Neuronal stem cell (in vitro differentiated cells): ENCODE measurements around the gene CGB1.
"Not testable (repeated sequence)": the region's sequence is repeated elsewhere in the genome, so short reads cannot be mapped to it uniquely, and the experiment has no call there.

Experiments
- DNase-seq: peaks from one replicate; pipeline ENCODE4 v3.0.0-alpha.2; 2013; ENCODE audit warnings: low spot score
- H2AFZ ChIP-seq: one replicate; pipeline ENCODE4 v1.6.1; 2013; ENCODE audit warnings: mild to moderate bottlenecking, low read length, inconsistent platforms
- H2AK5ac ChIP-seq: 2 replicates; pipeline ENCODE4 v1.6.1; 2013; ENCODE audit warnings: low read depth, mild to moderate bottlenecking, inconsistent platforms, low read length, moderate library complexity, mixed read lengths
- H2BK120ac ChIP-seq: 2 replicates; pipeline ENCODE4 v1.6.1; 2013; ENCODE audit warnings: low read depth, mild to moderate bottlenecking, inconsistent platforms, low read length, moderate library complexity, mixed read lengths
- H2BK12ac ChIP-seq: one replicate; pipeline ENCODE4 v1.6.1; 2013; ENCODE audit warnings: low read length, inconsistent platforms
- H2BK15ac ChIP-seq: 2 replicates; pipeline ENCODE4 v1.6.1; 2013; ENCODE audit warnings: mild to moderate bottlenecking, low read length, inconsistent platforms, mixed read lengths
- H2BK5ac ChIP-seq: one replicate; pipeline ENCODE4 v1.6.1; 2013; ENCODE audit warnings: inconsistent platforms, mild to moderate bottlenecking, low read length, moderate library complexity
- H3K14ac ChIP-seq: one replicate; pipeline ENCODE4 v1.6.1; 2013; ENCODE audit warnings: low read length, inconsistent platforms
- H3K18ac ChIP-seq: 2 replicates; pipeline ENCODE4 v1.6.1; 2013; ENCODE audit warnings: low read length, inconsistent platforms
- H3K23ac ChIP-seq: 2 replicates; pipeline ENCODE4 v1.6.1; 2013; ENCODE audit warnings: low read depth, mild to moderate bottlenecking, mixed read lengths, low read length, inconsistent platforms; ENCODE audit not compliant: poor library complexity
- H3K27ac ChIP-seq: replicated peaks from 3 replicates; pipeline ENCODE4 v1.5.1; 2013; ENCODE audit warnings: low read length, inconsistent platforms
- H3K27me3 ChIP-seq, 3 experiments: 2 replicates each; pipeline ENCODE4 v1.6.1; 2013; ENCODE audit warnings: low read length in 3 of 3, mild to moderate bottlenecking in 2 of 3, inconsistent platforms in 1 of 3, low read depth in 1 of 3, mixed read lengths in 1 of 3, moderate library complexity in 1 of 3; ENCODE audit not compliant: control insufficient read depth in 3 of 3, insufficient read depth in 3 of 3
- H3K36me3 ChIP-seq, 2 donors: replicated peaks in 1 of 2; 2 replicates each; pipeline ENCODE4 v1.6.1; 2013; ENCODE audit warnings: low read length in 2 of 2; ENCODE audit not compliant: control insufficient read depth in 2 of 2, insufficient read depth in 2 of 2
- H3K4ac ChIP-seq: 2 replicates; pipeline ENCODE4 v1.6.1; 2013; ENCODE audit warnings: inconsistent platforms, mild to moderate bottlenecking, low read length, moderate library complexity
- H3K4me1 ChIP-seq, 2 donors: 1 replicate in 1 of 2; 2 replicates in 1 of 2; pipeline ENCODE4 v1.6.1; 2013; ENCODE audit warnings: low read length in 2 of 2, low read depth in 1 of 2; ENCODE audit not compliant: control insufficient read depth in 2 of 2, insufficient read depth in 1 of 2
- H3K4me2 ChIP-seq: one replicate; pipeline ENCODE4 v1.6.1; 2013; ENCODE audit warnings: mild to moderate bottlenecking, low read length, inconsistent platforms; ENCODE audit not compliant: insufficient read depth, poor library complexity, severe bottlenecking
- H3K4me3 ChIP-seq, 2 donors: 2 replicates each; pipeline ENCODE4 v1.5.1; 2013; ENCODE audit warnings: low read length in 2 of 2, mild to moderate bottlenecking in 2 of 2, inconsistent platforms in 1 of 2, moderate library complexity in 1 of 2
- H3K79me1 ChIP-seq: one replicate; pipeline ENCODE4 v1.6.1; 2013; ENCODE audit warnings: low read depth, mild to moderate bottlenecking, inconsistent platforms, low read length, moderate library complexity
- H3K9ac ChIP-seq: one replicate; pipeline ENCODE4 v1.6.1; 2013; ENCODE audit warnings: mild to moderate bottlenecking, low read depth, low read length, inconsistent platforms; ENCODE audit not compliant: poor library complexity
- H3K9me3 ChIP-seq, 2 donors: replicated peaks in 1 of 2; 2 replicates each; pipeline versions ENCODE3 to v1.6.1; 2013; ENCODE audit warnings: low read length in 2 of 2, mild to moderate bottlenecking in 2 of 2, inconsistent platforms in 1 of 2, low read depth in 1 of 2, mixed read lengths in 1 of 2, moderate library complexity in 1 of 2; ENCODE audit not compliant: control insufficient read depth in 2 of 2, insufficient read depth in 1 of 2
- H4K8ac ChIP-seq: one replicate; pipeline ENCODE4 v1.6.1; 2013; ENCODE audit warnings: low read depth, mild to moderate bottlenecking, inconsistent platforms, low read length, moderate library complexity
- H4K91ac ChIP-seq: one replicate; pipeline ENCODE4 v1.6.1; 2013; ENCODE audit warnings: low read length, low read depth, mild to moderate bottlenecking, inconsistent platforms; ENCODE audit not compliant: poor library complexity
- WGBS, 2 donors: extraction: QIAGEN DNeasy Blood & Tissue Kit; methylation state at CpG; one replicate each; pipeline ENCODE4 v1.1.7; 2013; ENCODE audit warnings: missing lambda C conversion rate in 2 of 2, mixed read lengths in 1 of 2; ENCODE audit not compliant: insufficient read length in 2 of 2, insufficient replicate concordance in 1 of 2; ENCODE audit errors: extremely low coverage in 2 of 2; 5-methylcytosine and 5-hydroxymethylcytosine counted together

Gene CGB1

DNA sequence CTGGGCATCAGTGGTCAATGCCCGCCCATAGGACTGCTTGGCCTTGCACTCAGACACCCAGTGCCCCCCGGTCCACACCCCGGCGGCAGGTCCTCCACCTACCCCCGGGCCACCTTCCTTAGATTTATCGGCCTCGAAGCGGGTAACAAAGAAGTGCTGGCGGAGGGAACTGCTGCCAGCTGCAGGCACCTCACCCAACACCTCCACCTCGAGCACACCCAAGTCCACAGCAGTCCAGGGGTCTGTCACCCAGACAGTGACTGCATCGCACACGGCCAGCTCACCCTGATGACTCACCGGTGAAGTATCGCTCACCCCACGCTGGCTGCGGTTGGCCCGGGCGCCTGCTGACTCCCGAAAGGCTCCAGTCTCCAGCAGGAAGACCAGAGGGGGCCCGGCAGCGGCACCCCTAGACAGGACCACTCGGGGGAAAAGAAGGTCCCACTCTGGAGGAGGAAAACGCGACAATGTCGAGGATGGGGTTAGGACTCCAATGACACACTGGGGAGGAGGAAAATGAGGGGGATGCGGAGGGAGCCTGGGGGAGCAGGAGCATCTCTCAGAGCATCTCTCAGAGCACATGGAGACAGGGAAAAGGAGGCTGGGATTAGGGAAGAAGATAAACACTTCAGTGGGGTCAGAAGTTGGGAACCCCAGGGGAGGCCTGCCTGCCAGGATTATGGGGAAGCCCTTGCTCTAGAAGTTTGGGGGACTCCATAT is 2.0 kb upstream of the CGB1 start:
- not testable (repeated sequence) for H3K36me3 ChIP-seq, H4K91ac ChIP-seq, H3K4me3 ChIP-seq, H3K79me1 ChIP-seq, H4K8ac ChIP-seq, H3K27me3 ChIP-seq, H2BK120ac ChIP-seq, H3K14ac ChIP-seq, H2BK12ac ChIP-seq, H2BK15ac ChIP-seq, H3K4me1 ChIP-seq, H2BK5ac ChIP-seq, H3K9me3 ChIP-seq, H3K27ac ChIP-seq, H2AK5ac ChIP-seq, DNase-seq, H3K4ac ChIP-seq, H3K23ac ChIP-seq, H3K18ac ChIP-seq, H3K4me2 ChIP-seq, H3K9ac ChIP-seq, H2AFZ ChIP-seq
- WGBS, 2 donors = no CpG with 5 or more reads among the region's 26 CpGs

- not testable (repeated sequence) for H2AFZ ChIP-seq, H3K23ac ChIP-seq, H2BK5ac ChIP-seq, H2AK5ac ChIP-seq, H3K27ac ChIP-seq, H3K27me3 ChIP-seq, H2BK120ac ChIP-seq, H4K8ac ChIP-seq, H3K14ac ChIP-seq, H3K9me3 ChIP-seq, H3K4me2 ChIP-seq, H2BK15ac ChIP-seq, H3K36me3 ChIP-seq, DNase-seq, H4K91ac ChIP-seq, H3K4ac ChIP-seq, H3K9ac ChIP-seq, H3K79me1 ChIP-seq, H2BK12ac ChIP-seq, H3K4me3 ChIP-seq, H3K4me1 ChIP-seq, H3K18ac ChIP-seq
- no CpG with 5 or more reads among the region's 8 CpGs for WGBS, 2 donors
These were observed 1.4 kb upstream of the CGB1 start for GRCh38 chr19:49038111-49038510.

DNA sequence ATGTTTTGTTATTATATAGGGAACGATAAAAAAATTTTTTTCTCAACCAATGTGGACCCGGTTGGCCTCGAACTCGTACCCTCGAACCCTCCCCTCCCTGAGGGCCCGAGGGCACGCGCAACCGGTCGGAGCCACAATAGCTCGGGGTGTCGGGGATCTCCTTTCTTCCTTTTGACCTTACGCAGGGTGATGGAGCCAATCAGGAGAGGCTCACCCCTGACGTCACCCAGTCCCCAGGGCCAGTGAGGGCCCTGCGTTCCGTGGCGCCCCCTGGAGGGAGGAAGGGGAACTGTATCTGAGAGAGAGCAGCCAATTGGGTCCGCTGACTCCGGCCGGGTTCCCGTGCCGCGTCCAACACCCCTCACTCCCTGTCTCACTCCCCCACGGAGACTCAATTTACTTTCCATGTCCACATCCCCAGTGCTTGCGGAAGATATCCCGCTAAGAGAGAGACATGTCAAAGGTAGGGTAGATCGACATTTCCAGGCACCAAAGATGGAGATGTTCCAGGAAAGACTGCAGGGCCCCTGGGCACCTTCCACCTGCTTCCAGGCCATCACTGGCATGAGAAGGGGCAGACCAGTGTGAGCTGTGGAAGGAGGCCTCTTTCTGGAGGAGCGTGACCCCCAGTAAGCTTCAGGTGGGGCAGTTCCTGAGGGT is 4.9 kb downstream of the CGB1 start, which contains the start of gene CGB2:
CGB2 (plus strand) TSS at position 249 of the 660 bp plus-strand sequence; CDS start at position 455, 206 bp downstream.
- not testable (repeated sequence) for DNase-seq, H2AK5ac ChIP-seq, H3K27me3 ChIP-seq

DNA sequence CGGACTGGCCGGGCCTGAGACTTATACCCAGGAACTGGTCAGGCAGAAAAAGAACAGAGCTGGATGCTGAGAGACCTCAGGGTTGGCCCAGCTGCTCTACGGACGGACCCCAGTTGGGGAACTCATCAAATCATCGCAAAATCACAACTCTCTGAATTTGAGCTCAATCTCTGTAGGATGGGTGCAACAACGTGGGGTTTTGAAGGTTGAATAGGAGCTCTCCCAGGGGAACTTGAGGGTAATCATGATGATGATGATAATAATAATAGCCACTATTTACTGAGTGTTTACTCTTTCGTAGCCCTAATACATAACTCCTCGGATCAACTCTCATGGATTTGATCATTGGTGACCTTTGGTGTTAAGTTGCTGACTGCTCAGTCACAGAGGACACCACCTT is 6.4 kb downstream of the CGB1 start:
- H2BK5ac ChIP-seq, DNase-seq, H3K14ac ChIP-seq, H3K9me3 ChIP-seq, H3K23ac ChIP-seq, H3K27me3 ChIP-seq, H2BK120ac ChIP-seq, H3K36me3 ChIP-seq, H3K4me2 ChIP-seq, H4K8ac ChIP-seq, H3K4me1 ChIP-seq, H2AFZ ChIP-seq, H3K9ac ChIP-seq, H3K79me1 ChIP-seq, H2BK15ac ChIP-seq, H2AK5ac ChIP-seq, H3K4me3 ChIP-seq, H4K91ac ChIP-seq, H3K18ac ChIP-seq, H3K27ac ChIP-seq, H3K4ac ChIP-seq, H2BK12ac ChIP-seq: not testable (repeated sequence)
- no CpG with 5 or more reads among the region's 8 CpGs for WGBS, 2 donors

More for the DNA sequence above, 4.9 kb downstream of the CGB1 start, which contains the start of gene CGB2:
- not testable (repeated sequence) for H3K4me1 ChIP-seq, H4K91ac ChIP-seq, H2BK12ac ChIP-seq, H3K4me2 ChIP-seq, H3K4ac ChIP-seq, H2BK5ac ChIP-seq, H3K79me1 ChIP-seq, H2AFZ ChIP-seq, H3K27ac ChIP-seq, H3K9me3 ChIP-seq, H3K36me3 ChIP-seq, H3K23ac ChIP-seq, H3K14ac ChIP-seq, H2BK120ac ChIP-seq, H2BK15ac ChIP-seq, H3K9ac ChIP-seq, H4K8ac ChIP-seq, H3K4me3 ChIP-seq, H3K18ac ChIP-seq
- no CpG with 5 or more reads among the region's 28 CpGs for whole genome bisulfite sequencing, 2 donors
